Naive thymus-derived CD8-positive, alpha-beta T cell (primary cell): ENCODE measurements around the gene GRAMD1C. TPM values are rescaled to one million over a fixed set of nuclear protein-coding genes. Genes with fewer than 3 reads are reported as not detected.

Experiments
- ATAC-seq, 2 donors: fragments of 150-1000 bp; cut with Tn5 transposase in 1 of 2; sonication (Bioruptor Pico), chemical (Tn5 transposase) in 1 of 2; 1 replicate in 1 of 2; 2 replicates in 1 of 2; pipeline ENCODE4 v1.10.0; 2021; ENCODE audit warnings: mild to moderate bottlenecking in 2 of 2, moderate library complexity in 2 of 2
- POLR2A ChIA-PET: fragments of 350-600 bp; sonication (Branson Sonifier 250); formaldehyde crosslinking; loops from one replicate; lab custom pipeline; 2021; ENCODE audit warnings: antibody characterized with exemption; lab: Charles Lee
- DNase-seq, 10 donors: peaks; one replicate each; pipeline versions ENCODE4 v3.0.0 to v3.0.0-alpha.2; 2020 to 2022
- H3K27ac Mint-ChIP-seq, 10 donors: one replicate each; pipeline ENCODE4 v1.8.0; 2020 to 2022; ENCODE audit warnings: mild to moderate bottlenecking in 10 of 10, mixed read lengths in 10 of 10, moderate library complexity in 4 of 10, inconsistent platforms in 1 of 10
- H3K27me3 Mint-ChIP-seq, 5 donors: one replicate each; pipeline ENCODE4 v1.8.0; 2021 to 2022; ENCODE audit warnings: mixed read lengths in 5 of 5
- H3K36me3 Mint-ChIP-seq, 3 donors: one replicate each; pipeline ENCODE4 v1.8.0; 2020 to 2022; ENCODE audit warnings: mixed read lengths in 3 of 3, mild to moderate bottlenecking in 2 of 3, inconsistent platforms in 1 of 3
- H3K4me1 Mint-ChIP-seq, 4 donors: one replicate each; pipeline ENCODE4 v1.8.0; 2021 to 2022; ENCODE audit warnings: mixed read lengths in 4 of 4
- H3K4me3 Mint-ChIP-seq, 10 donors: one replicate each; pipeline ENCODE4 v1.8.0; 2020 to 2022; ENCODE audit warnings: mild to moderate bottlenecking in 10 of 10, mixed read lengths in 10 of 10, moderate library complexity in 6 of 10, inconsistent platforms in 1 of 10
- H3K9me3 Mint-ChIP-seq, 9 donors: one replicate each; pipeline ENCODE4 v1.8.0; 2020 to 2022; ENCODE audit warnings: mixed read lengths in 9 of 9, mild to moderate bottlenecking in 3 of 9, inconsistent platforms in 1 of 9, moderate library complexity in 1 of 9
- polyA plus RNA-seq, 3 donors: library from polyadenylated mRNA; unstranded; fragments of 300-500 nt; fragmentation: Illumina TruSeq; gene quantifications; one replicate each; pipeline ENCODE4 v1.2.3, GENCODE V29; 2021
- total RNA-seq, 8 experiments: library from RNA in 2 of 8; stranded (reverse) in 2 of 8; gene quantifications; one replicate each; pipeline ENCODE4 v1.2.3 and lab custom pipeline; 2021 to 2026

Gene GRAMD1C
- total and polyA plus RNA-seq, 5 experiments from 2014 or later: 0.37 to 2.1 (median 0.60) TPM; not detected in 1

GRCh38 chr3:113968986-113969385 is 130.4 kb downstream of the GRAMD1C start:
- ATAC-seq: no peak
- H3K9me3 Mint-ChIP-seq: peaks cover 12 to 45% (median 29%) of the 10 kb centered on the region in 9 donors
- H3K27me3 Mint-ChIP-seq: no peaks in the 10 kb centered on the region
- H3K36me3 Mint-ChIP-seq: peaks cover 10 to 29% (median 27%) of the 10 kb centered on the region in 3 donors
- POLR2A ChIA-PET: no interaction called here
- no peak overlapping the region for H3K27ac Mint-ChIP-seq
- peaks cover 0 to 5% (median 3%) of the 10 kb centered on the region in 4 donors for H3K4me1 Mint-ChIP-seq
- no peak overlapping the region for H3K4me3 Mint-ChIP-seq
- no peak for DNase-seq

GRCh38 chr3:113977822-113978221 is 139.2 kb downstream of the GRAMD1C start:
- DNase-seq (no peak), ATAC-seq (no peak)
- peaks cover 38 to 75% (median 60%) of the 10 kb centered on the region in 3 donors for H3K36me3 Mint-ChIP-seq
- no peak overlapping the region for H3K4me3 Mint-ChIP-seq
- H3K9me3 Mint-ChIP-seq: peaks cover 4 to 24% (median 21%) of the 10 kb centered on the region in 9 donors
- no peaks in the 10 kb centered on the region for H3K27me3 Mint-ChIP-seq
- POLR2A ChIA-PET: no interaction called here
- peaks cover 0 to 8% (median 0%) of the 10 kb centered on the region in 4 donors for H3K4me1 Mint-ChIP-seq
- no peak overlapping the region for H3K27ac Mint-ChIP-seq

- DNase-seq (no peak), ATAC-seq (no peak)
- no peak overlapping the region for H3K27ac Mint-ChIP-seq
- POLR2A ChIA-PET: no interaction called here
- peaks cover 29 to 66% (median 56%) of the 10 kb centered on the region in 3 donors for H3K36me3 Mint-ChIP-seq
- no peaks in the 10 kb centered on the region for H3K27me3 Mint-ChIP-seq
- H3K4me1 Mint-ChIP-seq: peaks cover 0 to 15% (median 0%) of the 10 kb centered on the region in 4 donors
- peaks cover 0 to 4% (median 1%) of the 10 kb centered on the region in 9 donors for H3K9me3 Mint-ChIP-seq
- no peak overlapping the region for H3K4me3 Mint-ChIP-seq
These were observed 141.3 kb downstream of the GRAMD1C start for GRCh38 chr3:113979916-113980315.

- Mint-ChIP-seq H3K4me1 (peaks cover 0 to 28% (median 2%) of the 10 kb centered on the region in 4 donors), H3K9me3 (peaks cover 0 to 7% (median 0%) of the 10 kb centered on the region in 9 donors), H3K36me3 (peaks cover 34 to 68% (median 64%) of the 10 kb centered on the region in 3 donors), H3K4me3 (no peak overlapping the region), H3K27ac (peak overlapping the region in 1 of 10 donors; percentile 7), H3K27me3 (no peaks in the 10 kb centered on the region)
- POLR2A ChIA-PET: no interaction called here
- DNase-seq: no peak
- no peak for ATAC-seq
These were observed 143.2 kb downstream of the GRAMD1C start for GRCh38 chr3:113981803-113982202.

GRCh38 chr3:113983544-113983943 is 145.0 kb downstream of the GRAMD1C start:
- peaks cover 0 to 28% (median 2%) of the 10 kb centered on the region in 4 donors for H3K4me1 Mint-ChIP-seq
- DNase-seq (no peak), ATAC-seq (no peak)
- peaks cover 35 to 58% (median 53%) of the 10 kb centered on the region in 3 donors for H3K36me3 Mint-ChIP-seq
- POLR2A ChIA-PET: no interaction called here
- no peak overlapping the region for H3K4me3 Mint-ChIP-seq
- H3K27me3 Mint-ChIP-seq: no peaks in the 10 kb centered on the region
- H3K9me3 Mint-ChIP-seq: peaks cover 0 to 7% (median 0%) of the 10 kb centered on the region in 9 donors
- H3K27ac Mint-ChIP-seq: no peak overlapping the region

GRCh38 chr3:113985541-113985940 is 147.0 kb downstream of the GRAMD1C start:
- Mint-ChIP-seq H3K4me1 (peaks cover 0 to 28% (median 2%) of the 10 kb centered on the region in 4 donors), H3K36me3 (peaks cover 27 to 49% (median 39%) of the 10 kb centered on the region in 3 donors), H3K9me3 (peaks cover 0 to 7% (median 0%) of the 10 kb centered on the region in 9 donors), H3K27me3 (no peaks in the 10 kb centered on the region), H3K27ac (peak overlapping the region in 2 of 10 donors; percentile 66 to 86), H3K4me3 (peak overlapping the region in 1 of 10 donors; percentile 58)
- ATAC-seq (peak in 1 of 2 donors; percentile 52), DNase-seq (peak in 1 of 10 donors; percentile 0)
- POLR2A ChIA-PET: no interaction called here

Other genes starting within 250 kb of the GRAMD1C start
- 10 to 100 TPM; 23.6 to 25.2 TPM for gene USF3, start 142.1 kb upstream of the GRAMD1C start, total RNA-seq
- gene USF3, start 142.1 kb upstream of the GRAMD1C start, polyA plus RNA-seq: 1 to 10 TPM; 2.4 to 4.3 (median 4.1) TPM
- 10 to 100 TPM; 57.9 to 63.2 TPM for gene NAA50, start 92.5 kb upstream of the GRAMD1C start, total RNA-seq
- 10 to 100 TPM; 41.9 to 65.9 (median 62.4) TPM for gene NAA50, start 92.5 kb upstream of the GRAMD1C start, polyA plus RNA-seq
- 10 to 100 TPM; 23.0 to 23.5 TPM for gene ATP6V1A, start 91.8 kb upstream of the GRAMD1C start, total RNA-seq
- 10 to 100 TPM; 29.6 to 36.9 (median 34.8) TPM for gene ATP6V1A, start 91.8 kb upstream of the GRAMD1C start, polyA plus RNA-seq
- 1 to 10 TPM; 5.8 to 6.4 TPM for gene ZDHHC23, start 109.2 kb downstream of the GRAMD1C start, total RNA-seq
- gene ZDHHC23, start 109.2 kb downstream of the GRAMD1C start, polyA plus RNA-seq: 1 to 10 TPM in 1 of 3 donors, under 1 TPM in 2; 0.36 to 1.4 (median 0.82) TPM
- 1 to 10 TPM; 5.8 to 6.9 TPM for gene CCDC191, start 217.7 kb downstream of the GRAMD1C start, total RNA-seq
- 1 to 10 TPM; 1.9 to 2.1 (median 2.1) TPM for gene CCDC191, start 217.7 kb downstream of the GRAMD1C start, polyA plus RNA-seq
- 10 to 100 TPM; 35.7 to 36.3 TPM for gene QTRT2, start 217.9 kb downstream of the GRAMD1C start, total RNA-seq
- 10 to 100 TPM in 2 of 3 donors, 1 to 10 TPM in 1; 8.1 to 12.9 (median 12.0) TPM for gene QTRT2, start 217.9 kb downstream of the GRAMD1C start, polyA plus RNA-seq